Measurements from ENCODE around the gene NDUFS5.

GRCh38 chr1:38997901-38998190, 28.3 kb upstream of the NDUFS5 start:
- no peak for TF ChIP-seq CTCF (optimal IDR thresholded peaks at IDR 0.05 in 1 of 3, IDR thresholded peaks at IDR 0.05 in 1 of 3, conservative IDR thresholded peaks at IDR 0.05 in 1 of 3; ENCODE audit: extremely low read depth in 1 of 3, insufficient read depth in 2 of 3, low read length in 3 of 3)
- no peak for TF ChIP-seq EZH2 (IDR thresholded peaks at IDR 0.05; ENCODE audit: low read length)
